Head of caudate nucleus (tissue), 42 donors: Measurements from ENCODE around the gene PCP2.

ENCODE experiments used
- DNase-seq, 42 donors: peaks; one replicate each; pipeline versions ENCODE4 v3.0.0 to v3.0.0-alpha.2; 2020 to 2021; ENCODE audit warnings: mixed read lengths in 7 of 42
- intact Hi-C: fragments of 100-400 bp; cut with DNase I; formaldehyde crosslinking; loops from one replicate; pipeline ENCODE4 v1.15.0; 2022

Gene PCP2

GRCh38 chr19:7624810-7625209 is 8.7 kb downstream of the PCP2 start:
- no peak for DNase-seq
- intact Hi-C loops, result no loop called here

DNA sequence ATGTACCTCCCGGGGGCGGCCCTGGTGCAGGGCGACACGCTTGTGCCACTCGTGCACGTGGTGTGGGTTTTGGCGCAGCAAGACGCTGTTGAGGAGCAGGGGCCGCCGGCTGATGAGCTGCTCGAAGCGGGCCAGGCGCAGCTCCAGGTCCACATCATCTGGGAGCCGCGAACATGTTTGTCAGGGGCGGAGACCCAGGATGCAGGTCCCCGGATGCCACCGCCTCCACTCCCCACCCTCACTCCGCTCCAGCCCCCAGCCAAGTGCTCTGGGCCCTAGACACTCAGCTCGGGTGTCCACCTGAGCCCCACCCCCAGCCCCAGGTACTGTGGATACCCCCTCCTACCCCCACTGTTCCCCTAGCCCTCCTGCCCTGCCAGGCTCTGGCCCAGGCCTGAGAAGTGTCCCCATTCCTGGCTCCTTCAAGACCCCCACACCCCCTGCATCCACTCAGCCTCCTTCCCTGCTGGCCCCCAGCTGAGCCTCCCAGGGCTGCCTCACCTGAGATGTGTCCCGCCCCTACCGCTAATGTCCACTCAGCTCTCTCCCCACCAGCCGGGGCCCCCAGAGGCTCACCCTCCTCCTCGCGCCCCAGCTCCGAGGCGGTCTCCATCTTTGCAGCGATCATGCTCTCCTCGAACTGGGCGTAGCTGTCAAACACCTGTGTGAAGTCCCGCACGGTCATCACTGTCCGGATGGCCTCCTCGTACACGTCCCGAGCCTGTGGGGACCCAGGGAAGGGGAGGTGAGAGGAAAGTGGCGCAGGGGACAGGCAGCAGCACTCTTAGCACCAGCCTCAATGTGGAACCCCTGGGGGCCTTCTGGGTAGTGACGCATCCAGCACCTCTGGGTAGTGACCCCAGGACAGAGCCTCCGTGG is 9.6 kb downstream of the PCP2 start:
- intact Hi-C loops, result no loop called here
- DNase-seq, result no peak

DNA sequence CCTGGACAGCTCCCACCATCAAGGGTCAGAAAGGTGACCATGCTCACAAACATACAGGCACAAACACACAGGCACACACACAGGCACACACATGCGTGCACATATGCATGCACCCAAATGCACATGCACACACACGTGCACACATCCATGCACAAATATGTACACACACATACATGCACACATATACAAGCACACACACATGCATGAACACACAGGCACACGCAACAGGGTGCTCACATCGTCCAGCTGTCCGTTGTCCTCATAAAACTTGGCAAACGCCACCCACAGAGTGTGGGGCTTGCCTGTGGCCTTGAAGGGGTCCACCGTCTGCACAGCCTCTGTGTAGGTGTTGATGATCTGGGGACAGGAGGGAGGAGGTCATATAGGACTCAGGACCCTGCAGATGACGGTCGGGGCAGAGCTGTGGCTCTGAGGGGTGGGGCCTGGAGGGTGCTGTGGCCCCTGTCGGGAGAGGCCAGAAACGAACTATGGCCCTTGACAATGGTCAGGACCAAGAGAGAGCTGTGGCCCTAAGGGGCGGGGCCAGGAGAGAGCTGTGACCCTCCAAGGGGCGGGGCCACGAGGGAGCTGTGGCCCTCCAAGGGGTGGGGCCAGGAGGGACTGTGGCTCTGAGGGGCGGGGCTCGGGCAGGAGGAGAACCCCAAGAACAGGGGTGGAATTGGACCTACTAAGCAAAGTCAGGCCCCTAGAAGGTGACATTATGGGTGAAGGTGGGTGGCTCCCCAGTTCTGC is 10.4 kb downstream of the PCP2 start:
- DNase-seq, result no peak
- intact Hi-C loops, result no loop called here

- no peak for DNase-seq
- intact Hi-C loops, result no loop called here
Measured at GRCh38 chr19:7620442-7621412, 12.8 kb downstream of the PCP2 start.

DNA sequence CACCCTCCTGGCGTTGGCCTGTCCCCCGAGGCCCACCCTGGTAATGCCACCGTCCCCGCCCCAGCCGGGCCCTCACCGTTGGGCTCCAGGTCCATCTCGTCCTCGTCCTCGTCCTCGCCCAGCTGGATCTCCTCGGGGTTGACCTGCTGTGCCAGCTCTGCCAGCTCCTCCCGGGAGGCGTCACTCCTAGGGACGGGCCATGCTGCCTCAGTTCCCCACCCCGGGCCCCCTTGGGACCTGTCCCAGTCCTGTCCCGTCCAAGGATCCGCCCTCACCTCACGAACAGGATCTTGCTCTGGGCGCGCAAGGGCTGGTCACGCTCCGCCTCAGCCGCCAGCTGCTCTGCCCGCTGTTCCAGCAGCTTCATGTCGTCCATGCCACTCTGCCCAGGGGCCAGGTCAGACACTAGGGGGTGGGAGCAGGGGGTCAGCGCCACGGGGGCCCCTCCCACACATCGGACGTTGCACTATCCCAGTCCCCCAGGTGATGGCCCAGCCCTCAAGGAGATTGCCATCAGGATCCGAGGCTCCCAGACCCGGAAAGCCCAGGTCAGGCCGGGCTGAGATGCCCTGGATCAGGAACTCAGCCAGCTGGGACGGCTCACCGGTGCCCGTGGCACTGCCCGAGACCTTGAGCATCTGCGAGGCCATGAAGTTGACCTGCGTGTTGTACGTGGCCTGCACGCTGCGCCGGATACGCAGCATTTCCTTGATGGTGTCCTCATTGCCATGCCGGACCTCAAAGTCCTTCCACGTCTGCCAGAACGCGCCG is 13.7 kb downstream of the PCP2 start:
- no peak for DNase-seq
- intact Hi-C loops, result no loop called here

- peak in 4 of 42 donors; percentile 7 to 43 (median 30) for DNase-seq
- intact Hi-C loops, result no loop called here
Measured at GRCh38 chr19:7618771-7619510, 14.6 kb downstream of the PCP2 start.

GRCh38 chr19:7618348-7618747 is 15.2 kb downstream of the PCP2 start:
- intact Hi-C loops, result no loop called here
- DNase-seq, result peak in 5 of 42 donors; percentile 22 to 59 (median 29)

DNA sequence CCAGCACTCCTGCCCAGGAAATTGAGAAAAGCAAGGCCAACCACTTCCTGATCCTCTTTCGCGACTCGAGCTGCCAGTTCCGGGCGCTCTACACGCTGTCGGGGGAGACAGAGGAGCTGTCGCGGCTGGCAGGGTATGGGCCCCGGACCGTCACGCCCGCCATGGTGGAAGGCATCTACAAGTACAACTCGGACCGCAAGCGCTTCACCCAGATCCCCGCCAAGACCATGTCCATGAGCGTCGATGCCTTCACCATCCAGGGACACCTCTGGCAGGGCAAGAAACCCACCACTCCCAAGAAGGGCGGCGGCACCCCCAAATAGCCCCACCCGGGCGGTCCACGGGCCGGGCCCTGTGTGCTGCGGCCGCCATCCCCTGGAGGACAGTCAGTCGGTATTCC is 15.8 kb downstream of the PCP2 start:
- intact Hi-C loops, result no loop called here
- no peak for DNase-seq

DNA sequence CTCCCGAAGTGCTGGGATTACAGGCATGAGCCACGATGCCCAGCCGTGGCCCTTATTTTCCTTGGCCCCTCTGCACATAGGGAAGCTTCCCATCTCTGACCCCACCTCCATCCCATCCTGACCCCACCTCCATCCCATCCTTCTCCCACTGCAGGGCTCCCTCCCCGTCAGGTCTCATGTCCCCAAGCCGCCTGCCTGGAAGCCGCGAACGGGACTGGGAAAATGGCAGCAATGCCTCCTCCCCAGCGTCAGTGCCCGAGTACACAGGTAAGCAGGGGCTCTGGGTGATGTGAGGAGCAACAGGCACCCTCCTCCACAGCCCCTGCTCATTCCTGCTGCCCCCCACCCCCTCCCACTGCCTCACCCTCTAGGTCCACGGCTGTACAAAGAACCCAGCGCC is 16.3 kb downstream of the PCP2 start:
- intact Hi-C loops, result no loop called here
- no peak for DNase-seq

DNA sequence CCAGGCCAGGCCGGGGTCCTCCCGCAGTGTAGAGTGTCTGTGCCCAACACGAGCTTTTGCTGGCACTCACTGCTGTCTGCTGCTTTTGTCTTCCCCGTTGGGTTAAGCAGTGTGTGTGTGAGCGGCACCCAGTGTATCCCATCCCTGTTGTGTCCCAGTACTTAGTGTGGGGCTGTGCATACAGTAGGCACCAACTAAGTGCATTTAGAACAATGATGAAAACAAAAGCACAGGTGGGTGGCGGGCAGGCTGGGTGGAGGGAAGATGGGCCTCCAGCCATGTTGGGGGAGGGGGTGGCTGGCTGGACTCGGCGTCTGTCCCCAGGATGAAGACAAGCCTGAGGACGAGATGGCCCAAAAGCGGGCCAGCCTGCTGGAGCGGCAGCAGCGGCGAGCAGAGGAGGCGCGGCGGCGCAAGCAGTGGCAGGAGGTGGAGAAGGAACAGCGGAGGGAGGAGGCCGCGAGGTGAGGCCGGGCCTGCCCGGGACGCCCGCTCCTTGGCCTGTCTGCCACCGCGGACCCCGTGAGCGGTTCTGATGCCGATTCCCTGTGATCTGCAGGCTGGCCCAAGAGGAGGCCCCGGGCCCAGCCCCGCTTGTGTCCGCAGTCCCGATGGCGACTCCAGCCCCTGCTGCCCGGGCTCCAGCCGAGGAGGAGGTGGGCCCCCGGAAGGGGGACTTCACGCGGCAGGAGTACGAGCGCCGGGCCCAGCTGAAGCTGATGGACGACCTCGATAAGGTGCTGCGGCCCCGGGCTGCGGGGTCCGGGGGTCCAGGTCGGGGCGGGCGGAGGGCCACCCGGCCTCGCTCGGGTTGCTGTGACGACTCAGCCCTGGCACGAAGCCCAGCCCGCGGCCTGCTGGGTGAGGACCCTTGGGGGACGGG is 18.4 kb downstream of the PCP2 start:
- no peak for DNase-seq
- intact Hi-C loops, result no loop called here

DNA sequence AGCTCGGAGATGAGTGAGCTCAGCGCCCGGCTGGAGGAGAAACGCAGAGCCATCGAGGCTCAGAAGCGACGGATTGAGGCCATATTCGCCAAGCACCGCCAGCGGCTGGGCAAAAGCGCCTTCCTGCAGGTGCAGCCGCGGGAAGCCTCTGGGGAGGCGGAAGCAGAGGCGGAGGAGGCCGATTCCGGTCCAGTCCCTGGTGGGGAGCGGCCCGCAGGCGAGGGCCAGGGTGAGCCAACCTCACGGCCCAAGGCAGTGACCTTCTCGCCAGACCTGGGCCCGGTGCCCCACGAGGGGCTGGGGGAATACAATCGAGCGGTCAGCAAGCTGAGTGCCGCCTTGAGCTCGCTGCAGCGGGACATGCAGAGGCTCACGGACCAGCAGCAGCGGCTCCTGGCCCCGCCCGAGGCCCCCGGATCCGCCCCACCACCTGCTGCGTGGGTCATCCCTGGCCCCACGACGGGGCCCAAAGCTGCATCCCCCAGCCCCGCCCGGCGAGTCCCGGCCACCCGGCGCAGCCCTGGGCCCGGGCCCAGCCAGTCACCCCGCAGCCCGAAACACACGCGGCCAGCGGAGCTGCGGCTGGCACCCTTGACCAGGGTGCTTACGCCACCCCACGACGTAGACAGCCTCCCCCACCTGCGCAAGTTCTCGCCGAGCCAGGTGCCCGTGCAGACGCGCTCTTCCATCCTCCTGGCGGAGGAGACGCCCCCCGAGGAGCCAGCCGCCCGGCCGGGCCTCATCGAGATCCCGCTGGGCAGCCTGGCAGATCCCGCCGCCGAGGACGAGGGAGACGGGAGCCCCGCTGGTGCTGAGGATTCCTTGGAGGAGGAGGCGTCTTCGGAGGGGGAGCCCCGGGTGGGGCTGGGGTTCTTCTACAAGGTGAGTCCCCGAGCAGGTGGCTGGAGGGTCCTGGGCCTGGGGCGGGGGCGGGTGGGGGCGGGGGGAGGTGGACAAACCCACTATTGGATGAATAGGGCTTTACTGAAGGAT is 20.9 kb downstream of the PCP2 start:
- intact Hi-C loops, result no loop called here
- DNase-seq, result no peak

- DNase-seq, result no peak
- intact Hi-C loops, result no loop called here
Measured at GRCh38 chr19:7611541-7612279, 21.8 kb downstream of the PCP2 start.

- no peak for DNase-seq
- intact Hi-C loops, result no loop called here
Measured at GRCh38 chr19:7610491-7611240, 22.9 kb downstream of the PCP2 start.

DNA sequence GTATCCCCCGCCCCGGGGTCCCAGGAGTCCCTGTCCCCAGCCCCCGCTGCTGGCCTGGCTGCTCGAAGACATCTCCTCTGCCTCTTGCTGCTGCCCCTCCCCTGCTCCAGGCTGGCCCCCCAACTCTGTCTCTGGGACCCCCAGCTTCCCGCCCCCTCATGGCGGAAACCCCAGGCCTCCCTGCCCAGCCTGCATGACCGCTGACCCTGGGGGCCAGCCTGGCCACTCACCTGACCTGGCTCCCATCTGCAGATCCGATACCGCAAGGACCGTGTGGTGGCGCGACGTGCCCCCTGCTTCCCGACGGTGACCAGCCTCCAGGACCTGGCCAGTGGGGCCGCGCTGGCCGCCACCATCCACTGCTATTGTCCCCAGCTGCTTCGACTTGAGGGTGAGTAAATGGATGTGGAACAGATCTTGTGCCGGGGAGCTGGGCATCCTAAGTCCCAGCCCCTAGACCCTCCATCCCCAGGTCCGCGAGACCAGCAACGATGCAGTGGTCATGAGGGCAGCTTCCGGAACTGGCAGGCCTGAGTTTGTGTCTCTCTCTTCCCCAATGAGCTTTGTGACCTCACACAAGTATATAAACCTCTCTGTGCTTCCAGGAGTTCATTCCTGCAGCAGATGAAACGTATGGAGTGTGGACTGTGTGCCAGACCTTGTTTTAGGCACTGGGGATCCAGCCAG is 25.5 kb downstream of the PCP2 start:
- intact Hi-C loops, result no loop called here
- DNase-seq, result no peak
